ENCODE results near the gene USP4.

DNA sequence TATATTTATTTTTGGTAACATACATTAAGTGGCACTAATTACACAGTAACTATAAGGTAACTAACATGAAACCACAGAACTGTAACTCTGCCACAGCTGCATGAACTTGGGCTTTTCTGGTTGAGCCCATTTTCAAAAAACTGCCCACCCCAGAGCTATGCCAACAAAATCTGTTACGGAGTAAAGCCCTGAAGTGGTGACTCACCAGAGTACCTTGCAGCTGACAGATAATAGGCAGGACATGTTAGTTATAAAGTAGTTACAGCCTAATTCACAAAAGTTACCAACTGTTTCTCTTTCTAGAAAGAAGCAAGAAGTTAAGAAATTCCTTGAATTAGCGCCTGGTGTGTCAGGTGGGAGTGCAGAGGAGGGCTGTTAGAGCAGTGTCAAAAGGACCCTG is 19.8 kb upstream of the USP4 start:
- TF ChIP-seq KLF16 (CRISPR knock-in tag; IDR thresholded peaks at IDR 0.05), result no peak
- TF ChIP-seq, protein P1, sequence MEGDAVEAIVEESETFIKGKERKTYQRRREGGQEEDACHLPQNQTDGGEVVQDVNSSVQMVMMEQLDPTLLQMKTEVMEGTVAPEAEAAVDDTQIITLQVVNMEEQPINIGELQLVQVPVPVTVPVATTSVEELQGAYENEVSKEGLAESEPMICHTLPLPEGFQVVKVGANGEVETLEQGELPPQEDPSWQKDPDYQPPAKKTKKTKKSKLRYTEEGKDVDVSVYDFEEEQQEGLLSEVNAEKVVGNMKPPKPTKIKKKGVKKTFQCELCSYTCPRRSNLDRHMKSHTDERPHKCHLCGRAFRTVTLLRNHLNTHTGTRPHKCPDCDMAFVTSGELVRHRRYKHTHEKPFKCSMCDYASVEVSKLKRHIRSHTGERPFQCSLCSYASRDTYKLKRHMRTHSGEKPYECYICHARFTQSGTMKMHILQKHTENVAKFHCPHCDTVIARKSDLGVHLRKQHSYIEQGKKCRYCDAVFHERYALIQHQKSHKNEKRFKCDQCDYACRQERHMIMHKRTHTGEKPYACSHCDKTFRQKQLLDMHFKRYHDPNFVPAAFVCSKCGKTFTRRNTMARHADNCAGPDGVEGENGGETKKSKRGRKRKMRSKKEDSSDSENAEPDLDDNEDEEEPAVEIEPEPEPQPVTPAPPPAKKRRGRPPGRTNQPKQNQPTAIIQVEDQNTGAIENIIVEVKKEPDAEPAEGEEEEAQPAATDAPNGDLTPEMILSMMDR (CRISPR knock-in tag; IDR thresholded peaks at IDR 0.05), result no peak

All from HepG2 (cell line).